Suppressor macrophage (primary cell): ENCODE results near the gene PEPD.
A peak's percentile ranks its signal among the peaks of the same experiment; 100 is the strongest.

Experiments
- DNase-seq, 4 experiments: peaks; one replicate each; pipeline ENCODE4 v3.0.0-alpha.2; 2020 to 2022

PEPD gene

DNA sequence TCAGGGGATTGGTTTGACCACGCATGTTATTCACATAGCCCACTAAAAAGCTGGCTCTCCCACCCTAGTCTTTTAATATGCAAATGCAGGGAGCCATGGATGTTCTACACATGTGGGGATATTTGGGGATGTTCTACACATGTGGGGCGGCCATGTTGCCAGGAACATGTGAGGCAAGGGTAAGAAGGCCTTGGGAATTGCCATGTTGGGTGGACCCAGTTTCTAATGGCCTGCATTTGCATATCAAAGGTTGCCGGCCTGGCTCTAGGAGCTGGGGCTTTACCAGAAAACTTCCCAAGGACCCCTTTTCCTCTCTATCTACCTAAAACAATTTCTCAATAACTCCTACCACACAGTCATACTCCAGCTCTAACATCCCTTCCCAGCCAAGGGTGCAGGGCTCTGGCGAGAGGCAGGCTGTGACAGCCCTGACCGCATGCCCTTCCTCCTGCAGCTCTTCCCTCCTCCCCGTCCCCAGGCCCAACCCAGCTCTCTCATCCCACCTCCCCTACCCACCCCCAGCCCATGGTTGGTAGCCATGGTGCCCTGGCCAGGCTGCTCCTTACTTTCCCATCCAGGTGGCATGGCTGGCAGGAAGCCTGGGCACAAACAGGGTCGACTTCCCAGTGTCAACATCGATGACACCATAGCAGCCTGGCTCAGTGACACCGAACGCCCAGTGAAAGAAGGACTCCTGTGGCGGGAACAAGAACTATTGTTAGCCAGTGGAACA lies 11.0 kb downstream of the PEPD start:
- no peak for DNase-seq

- DNase-seq: no peak
These were observed 11.8 kb downstream of the PEPD start for GRCh38 chr19:33509774-33510173.

DNA sequence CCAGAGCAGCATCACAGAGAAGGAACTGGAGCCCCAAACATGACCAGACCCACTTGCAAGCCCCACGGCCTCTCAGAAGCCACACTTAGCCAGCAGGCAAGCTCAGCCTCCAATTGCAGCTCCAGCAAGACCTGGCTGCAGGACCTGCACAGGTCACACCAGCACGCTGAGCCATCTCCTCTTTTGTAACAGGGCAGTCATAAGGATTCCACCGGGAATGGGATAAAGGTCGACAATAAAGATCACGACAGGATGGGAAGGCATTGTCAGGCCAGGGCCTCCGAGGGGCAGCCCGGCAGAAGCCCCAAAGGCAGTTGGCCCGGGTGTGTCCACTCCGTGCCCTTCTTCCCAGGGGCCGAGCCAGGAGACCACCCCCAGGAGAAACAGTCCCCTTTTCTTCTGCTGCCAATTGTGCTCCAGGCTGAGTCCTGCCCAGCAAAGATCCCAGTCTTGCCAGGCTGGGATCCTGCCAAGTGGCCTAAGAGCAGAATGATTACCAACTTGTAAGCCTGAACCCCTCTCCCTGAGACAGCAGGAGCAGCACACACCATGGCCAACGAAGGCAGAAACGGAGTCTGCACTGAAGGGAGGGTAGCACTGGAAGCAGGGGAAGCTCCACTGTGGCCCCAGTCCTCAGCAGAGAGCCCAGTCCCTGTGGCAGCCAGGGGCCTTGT lies 12.5 kb downstream of the PEPD start:
- DNase-seq: peak in 1 of 4 experiments; percentile 8

- no peak for DNase-seq
These were observed 13.2 kb downstream of the PEPD start for GRCh38 chr19:33508431-33508830.

DNA sequence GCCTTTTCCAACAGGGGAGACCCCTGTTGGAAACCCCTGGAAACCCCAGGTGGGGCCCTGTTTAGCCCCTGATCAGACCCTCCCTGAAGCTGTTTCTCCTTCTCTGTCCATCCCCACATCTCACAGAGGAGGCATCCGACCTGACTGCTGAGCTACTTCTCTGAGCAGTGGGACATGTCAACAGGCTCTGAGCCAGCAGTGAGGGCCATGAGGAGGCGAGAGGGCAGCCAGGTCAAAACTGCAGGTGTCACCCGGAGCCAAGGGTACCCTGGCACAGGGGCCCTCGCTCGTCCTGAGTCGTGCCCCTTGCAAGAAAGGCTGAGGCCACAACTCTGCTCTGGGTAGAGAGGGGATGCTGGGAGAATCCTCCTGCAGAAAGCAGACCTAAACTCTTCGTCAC lies 13.6 kb downstream of the PEPD start:
- DNase-seq: no peak

DNA sequence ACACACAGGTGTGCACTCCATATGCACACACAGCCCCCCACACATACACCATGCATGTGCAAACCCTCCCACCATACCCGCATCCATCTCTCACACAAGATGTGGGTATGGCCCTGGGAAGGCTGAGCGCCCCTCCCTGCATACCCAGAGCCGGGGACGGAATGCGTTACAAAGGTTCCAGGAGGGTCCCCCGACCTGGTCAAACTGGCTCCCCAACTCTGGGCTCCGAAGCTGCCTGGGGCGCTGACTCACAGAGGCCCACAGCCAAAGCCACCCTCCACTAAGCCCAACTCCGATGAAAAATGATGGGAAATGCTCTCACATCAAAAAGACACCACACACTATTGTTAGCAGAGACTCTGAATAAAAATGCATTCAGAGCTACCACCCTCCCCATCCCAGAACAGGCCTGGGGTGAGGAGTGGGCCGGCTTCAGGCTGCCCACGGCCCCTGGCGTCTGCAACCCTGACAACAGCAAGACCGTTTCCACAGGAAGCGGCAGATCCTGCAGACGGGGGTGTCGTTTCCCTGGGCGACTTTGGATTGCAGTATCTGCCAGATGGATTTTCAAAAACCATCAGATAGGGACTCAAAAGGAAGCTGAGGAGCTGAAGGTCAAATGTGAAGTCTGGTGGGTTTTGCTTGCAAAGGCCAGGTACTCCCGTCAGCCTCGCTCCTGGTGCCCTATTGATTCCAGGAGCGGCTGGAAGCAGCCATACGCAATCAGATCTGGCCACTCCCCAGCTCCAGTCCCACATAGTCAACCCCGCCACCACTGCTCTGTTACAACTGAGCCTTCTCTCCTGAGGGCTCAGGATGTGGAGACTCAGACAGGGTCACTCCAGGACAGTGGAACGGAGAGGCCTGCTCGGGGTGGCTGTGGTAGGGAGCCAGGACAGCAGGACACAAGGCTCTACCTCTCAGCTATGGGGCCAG lies 14.3 kb downstream of the PEPD start:
- DNase-seq: no peak

DNA sequence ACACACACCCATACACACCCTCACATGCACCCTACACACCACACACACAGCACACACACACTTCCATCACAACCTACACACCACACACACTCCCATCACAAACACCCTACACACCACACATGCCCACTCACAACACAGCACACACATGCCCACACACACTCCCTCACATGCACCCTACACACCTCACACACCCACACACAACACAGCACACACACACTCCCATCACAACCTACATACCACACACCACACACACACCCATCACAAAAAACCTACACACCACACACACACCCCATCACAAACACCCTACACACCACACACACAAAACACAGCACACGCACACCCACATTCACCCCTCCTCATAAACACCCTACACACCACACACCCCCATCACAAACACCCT lies 15.1 kb downstream of the PEPD start:
- DNase-seq: no peak

- DNase-seq: no peak
These were observed 15.8 kb downstream of the PEPD start for GRCh38 chr19:33505823-33506222.

- DNase-seq: no peak
These were observed 16.4 kb downstream of the PEPD start for GRCh38 chr19:33505148-33505547.

GRCh38 chr19:33504058-33504444 lies 17.5 kb downstream of the PEPD start:
- DNase-seq: no peak

DNA sequence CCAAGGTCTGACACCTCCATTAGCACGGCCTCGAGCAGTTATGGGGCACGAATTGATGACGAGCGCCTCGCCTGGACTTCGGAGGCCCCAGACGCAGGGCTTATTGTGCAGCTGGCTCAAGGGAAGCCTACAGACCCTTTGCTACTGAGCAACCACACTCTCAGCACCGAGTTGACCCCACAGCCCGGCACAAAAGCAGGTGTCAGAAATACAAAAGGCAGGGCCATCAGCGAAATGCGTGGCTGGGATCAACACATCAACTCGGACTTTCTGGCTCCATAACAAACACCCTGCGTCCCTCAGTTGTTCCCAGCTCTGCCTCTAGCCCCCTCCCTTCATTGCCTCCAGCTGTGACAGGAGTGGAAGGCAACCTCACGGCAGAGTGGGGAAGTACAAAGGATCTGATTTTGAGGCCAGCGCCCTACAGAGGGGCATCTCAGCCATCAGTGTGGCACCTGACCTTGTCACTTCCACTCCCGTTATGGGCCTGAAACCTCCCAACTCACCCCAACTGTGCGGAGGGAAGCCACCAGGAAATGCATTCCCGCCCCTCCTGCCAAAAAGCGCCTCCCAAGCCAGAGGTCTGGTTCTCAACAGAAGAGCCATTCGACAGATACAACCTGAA lies 18.0 kb downstream of the PEPD start:
- DNase-seq: no peak

GRCh38 chr19:33503030-33503429 lies 18.6 kb downstream of the PEPD start:
- DNase-seq: no peak

DNA sequence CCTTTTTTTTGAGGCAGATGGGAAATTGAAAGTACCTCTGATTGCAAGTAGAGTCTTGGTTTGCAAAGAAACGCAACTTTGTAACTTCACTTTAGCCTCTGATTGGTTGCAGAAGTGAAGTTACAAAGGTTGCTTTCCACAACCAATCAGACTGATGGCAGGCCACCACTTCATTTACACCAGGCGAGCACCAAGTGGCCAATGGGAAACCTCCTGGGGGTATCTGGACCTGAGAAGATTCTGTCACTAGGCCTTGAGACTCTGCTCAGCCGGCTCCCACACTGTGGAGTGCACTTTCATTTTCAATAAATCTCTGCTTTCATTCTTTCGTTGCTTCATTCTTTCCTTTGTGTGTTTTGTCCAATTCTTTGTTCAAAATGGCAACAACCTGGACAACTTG lies 19.1 kb downstream of the PEPD start:
- no peak for DNase-seq

DNA sequence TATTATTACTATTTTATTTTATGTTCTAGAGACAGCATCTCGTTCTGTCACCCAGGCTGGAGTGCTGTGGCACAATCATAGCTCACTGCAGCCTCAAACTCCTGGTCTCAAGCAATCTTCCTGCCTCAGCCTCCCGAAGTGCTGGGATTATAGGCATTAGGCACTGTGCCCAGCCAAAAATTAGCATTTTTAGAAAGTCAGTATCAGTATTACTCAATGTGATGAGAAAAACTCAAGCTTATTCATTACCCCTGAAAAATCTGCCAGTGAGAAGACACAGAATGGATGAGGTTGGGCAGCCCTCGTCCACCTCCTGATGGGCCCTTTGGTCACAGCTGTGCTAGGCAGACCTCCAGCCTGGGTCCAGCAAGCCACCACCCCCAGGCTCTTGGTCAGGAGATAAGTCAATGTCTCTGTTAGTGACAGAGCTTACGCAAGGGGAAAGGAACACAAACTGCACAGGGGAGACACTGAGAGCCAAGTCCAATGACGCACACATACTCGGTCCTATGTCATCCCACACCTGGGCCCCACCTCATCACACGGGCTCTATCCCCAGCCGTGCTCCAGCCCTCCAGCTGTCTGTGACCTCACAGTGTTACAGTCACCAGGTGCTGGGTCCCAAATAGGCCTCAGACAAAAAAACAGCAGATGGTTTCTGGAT lies 19.8 kb downstream of the PEPD start:
- DNase-seq: no peak

DNA sequence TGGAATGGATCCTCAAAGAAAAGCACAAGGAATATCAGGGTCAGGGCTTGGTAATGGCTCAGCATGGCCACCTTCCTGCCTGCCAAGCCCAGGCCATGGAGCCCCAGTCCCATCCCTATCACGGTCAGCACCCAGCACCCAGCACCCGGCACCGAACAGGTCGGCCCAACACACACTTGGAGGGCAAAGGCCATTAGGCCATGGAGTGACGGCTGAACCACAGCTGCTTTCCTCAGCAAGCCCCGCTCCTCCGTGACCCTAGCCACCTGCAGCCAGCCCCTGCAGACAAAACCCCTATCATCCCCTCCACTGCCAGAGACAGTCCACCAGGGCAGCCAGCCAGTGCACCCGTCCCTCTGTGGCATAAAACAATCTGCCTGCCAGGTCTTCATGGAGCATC lies 20.6 kb downstream of the PEPD start:
- no peak for DNase-seq

DNA sequence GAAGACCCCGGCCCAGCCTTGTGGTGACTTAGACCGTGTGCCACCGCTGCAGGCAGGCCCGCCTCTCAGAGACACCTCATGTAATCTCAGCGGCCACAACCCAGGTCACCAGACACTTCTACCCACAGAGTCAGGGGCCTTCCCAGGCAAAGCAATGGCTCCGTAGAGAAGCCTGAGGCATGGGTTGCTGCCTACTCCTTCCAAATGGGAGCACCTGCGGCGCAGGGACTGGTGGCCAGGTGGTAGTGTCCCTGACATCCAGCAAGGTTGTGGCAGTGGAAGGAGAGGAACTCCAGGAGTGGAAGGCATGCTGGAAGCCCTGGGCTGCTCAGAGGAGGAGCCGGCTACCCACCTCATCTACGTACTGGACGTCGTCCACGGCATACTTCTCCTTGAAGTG lies 21.0 kb downstream of the PEPD start:
- DNase-seq: no peak

DNA sequence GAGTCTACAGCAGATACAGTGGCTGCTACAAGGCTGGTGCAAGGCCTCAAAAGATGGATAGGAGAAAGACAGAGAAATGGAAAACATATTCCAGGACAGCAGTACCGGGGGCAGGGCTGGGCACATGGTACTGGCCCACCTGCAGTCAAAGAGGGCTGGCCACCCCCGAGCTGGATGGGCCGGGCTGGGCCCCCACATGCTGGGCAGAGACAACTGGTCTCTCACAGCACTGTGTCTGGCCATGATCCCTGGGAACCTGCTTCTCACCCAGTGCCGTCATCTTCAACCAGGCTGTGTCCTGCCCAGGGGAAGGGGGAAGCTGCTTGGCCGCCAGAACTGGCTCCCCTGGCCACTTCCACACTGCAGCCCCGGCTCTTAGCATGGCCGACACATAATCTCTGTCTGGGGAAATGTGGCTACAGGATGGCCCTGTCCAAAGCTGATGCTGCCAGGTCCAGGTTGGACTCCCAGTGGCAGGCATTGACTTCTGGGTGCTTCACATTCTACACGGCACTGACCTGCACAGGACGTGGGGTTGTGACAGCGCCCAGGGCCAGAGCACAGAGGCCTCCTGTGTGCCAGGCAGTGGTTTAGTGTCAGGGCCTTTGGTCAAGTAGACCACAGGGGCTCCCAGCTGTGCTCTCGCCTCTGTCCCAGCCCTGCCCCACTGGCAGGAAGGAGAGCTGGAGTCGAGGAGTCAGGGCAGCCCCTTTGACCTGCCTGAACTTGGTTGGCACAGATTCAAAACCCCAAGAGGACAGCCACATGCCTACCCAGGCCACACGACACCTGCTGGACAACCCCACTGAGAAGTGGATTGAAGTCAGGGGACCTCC lies 21.7 kb downstream of the PEPD start:
- DNase-seq: no peak

DNA sequence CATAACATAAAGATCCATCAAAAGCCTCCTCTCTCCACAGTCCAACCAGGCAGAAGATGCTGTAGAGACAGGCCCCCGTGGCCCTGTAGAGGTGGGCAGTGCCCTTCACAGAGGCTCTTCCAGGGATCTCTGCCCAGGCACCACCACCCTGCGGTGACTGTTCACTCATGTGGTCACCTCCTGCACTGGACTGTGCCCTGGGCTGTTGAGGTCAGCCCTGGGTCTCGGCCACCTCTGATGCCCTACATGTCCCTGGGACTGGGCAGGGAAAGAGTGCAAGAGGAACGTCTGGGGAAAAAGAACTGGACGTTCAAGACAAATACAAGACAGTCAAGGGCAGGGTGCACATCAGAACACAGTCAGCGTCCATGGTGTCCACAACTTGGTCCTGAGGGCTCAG lies 22.3 kb downstream of the PEPD start:
- DNase-seq: no peak

DNA sequence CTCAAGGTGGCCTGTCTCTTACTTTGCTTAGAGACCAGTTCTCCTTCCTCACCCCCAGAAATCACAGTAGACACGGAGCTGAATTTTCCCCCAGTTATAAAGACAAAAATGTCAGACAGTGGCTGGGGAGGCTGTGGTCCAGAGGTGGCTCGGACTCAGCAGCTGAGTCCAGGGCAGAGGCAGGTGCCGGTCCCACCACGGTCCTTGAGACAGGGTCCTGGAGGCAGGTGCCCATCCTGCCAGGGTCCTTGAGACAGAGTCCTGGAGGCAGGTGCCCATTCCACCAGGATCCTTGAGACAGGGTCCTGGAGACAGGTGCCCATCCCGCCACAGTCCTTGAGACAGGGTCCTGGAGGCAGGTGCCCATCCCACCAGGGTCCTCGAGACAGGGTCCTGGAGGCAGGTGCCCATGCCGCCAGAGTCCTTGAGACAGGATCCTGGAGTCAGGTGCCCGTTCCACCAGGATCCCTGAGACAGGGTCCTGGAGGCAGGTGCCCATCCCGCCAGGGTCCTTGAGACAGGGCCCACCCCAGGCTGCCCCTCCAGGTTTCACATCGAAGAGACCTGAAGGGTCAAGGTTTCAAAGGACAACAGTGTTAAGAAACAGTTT lies 23.1 kb downstream of the PEPD start:
- no peak for DNase-seq

DNA sequence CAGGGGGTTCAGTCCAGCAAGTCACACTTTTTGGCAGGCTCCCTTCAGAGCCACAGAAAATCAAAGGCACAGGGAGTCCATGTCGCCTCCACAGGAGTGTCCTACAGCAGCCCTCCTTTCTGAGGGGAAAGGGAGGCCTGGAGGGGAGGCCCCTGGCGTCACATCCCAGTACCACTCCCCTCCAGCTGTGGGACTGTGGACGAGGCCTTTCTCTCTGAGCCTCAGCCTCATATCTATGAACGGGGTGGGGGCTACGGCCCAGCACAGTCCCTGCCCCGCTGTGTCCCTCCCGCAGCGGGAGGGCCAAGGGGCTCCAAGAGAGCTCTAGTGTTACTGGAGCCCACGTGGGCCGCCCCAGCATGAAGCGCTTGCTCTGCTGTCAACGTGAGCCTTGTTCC lies 23.8 kb downstream of the PEPD start:
- DNase-seq: no peak
